ENCODE data around the gene FUT6.

FUT6 gene

DNA sequence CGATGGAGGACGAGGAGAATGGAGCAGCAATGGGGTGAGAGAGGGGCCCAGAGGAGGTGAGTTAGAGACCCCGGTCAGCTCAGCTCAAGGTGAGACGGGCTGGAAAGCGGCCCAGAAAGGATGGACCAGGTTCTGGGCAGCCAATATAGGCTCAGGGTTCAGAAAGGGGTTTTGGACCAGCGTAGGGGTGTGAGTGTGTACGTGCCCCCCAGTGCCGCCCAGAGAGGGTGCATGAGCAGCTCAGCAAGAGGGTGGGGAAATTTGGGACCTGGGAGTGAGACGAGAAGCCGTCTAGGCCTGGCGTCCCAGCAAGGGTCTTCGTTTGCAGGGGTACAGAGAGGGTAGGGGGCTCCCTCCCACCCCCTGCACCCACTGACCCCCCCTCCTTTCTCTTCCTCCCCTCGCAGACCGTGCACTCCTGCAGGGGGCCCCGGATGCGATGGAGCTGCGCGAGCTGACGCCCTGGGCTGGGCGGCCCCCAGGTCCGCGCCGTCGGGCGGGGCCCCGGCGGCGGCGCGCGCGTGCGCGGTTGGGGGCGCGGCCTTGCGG lies 12.1 kb downstream of the FUT6 start:
- no peak for DNase-seq

DNA sequence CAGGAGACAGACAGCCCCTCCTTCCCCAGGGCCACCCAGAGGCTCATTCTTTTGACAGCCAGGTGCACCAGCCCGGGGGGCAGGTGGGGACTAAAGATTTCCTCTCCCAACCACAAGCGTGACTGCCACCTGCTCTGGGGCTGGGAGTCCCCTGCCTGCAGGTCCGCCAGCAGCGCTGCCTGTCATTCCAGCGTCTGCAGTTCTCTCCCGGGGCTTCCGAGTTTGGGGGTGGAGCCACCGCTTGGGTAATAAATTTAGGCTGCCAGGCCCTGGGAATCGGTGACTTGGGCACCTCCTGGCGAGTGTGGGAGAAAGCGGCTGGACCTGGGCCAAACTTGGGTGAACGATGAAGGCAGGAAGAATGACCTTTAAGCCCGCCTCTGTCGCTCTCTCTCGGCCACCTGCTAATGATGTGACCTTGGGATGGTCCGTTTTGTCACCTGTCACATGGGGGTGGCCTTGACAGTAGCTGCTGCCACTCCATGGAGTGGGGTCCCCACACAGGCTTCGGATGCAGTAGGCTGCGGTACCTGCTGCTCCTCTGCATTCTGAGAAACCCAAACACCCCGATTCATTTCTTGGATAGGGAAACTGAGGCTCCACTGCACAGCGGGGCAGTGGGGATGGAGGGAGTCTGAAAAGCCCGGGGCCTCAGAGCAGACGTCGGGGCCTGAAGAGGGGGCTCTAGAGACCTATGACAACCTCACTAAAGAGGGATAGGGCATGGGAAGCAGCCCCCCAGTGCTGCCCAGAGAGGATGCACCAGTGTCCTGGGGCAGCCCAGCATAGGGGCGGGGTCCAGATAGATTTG lies 12.8 kb downstream of the FUT6 start:
- peak; percentile 39 for DNase-seq

GRCh38 chr19:5825178-5825577 lies 14.3 kb downstream of the FUT6 start:
- DNase-seq, result no peak

- DNase-seq, result no peak
These were observed 14.8 kb downstream of the FUT6 start for GRCh38 chr19:5824751-5825150.

DNA sequence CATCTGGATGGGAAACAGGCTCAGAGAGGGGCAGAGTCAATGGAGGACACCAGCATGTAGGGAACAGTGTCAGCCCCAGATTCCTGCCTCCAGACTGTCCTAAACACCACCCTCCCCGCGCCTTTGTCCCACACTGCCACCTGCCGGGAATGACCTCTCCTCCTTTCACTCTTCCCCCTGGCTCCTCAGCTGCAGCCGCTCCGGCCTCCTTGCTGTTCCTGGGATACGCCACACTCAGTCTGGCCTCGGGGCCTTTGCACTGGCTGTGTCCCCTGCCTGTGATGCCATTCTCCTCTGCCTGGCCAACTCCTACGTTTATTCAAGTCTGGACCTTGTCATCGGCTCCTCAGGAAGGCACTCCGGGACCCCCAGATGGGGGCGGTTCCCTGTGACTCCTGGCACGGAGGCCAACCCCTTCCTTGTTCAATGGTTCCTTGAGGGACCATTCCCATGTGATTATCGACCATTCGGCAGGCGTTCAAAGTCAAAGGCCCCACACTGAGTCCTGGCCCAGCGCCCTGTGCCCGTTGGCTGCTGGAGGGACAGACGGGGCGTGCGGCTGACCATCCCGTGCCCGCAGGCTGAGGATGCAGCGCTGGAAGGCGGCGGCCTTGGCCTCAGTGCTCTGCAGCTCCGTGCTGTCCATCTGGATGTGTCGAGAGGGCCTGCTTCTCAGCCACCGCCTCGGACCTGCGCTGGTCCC lies 15.8 kb downstream of the FUT6 start:
- no peak for DNase-seq

GRCh38 chr19:5822181-5822844 lies 17.2 kb downstream of the FUT6 start:
- DNase-seq, result no peak

DNA sequence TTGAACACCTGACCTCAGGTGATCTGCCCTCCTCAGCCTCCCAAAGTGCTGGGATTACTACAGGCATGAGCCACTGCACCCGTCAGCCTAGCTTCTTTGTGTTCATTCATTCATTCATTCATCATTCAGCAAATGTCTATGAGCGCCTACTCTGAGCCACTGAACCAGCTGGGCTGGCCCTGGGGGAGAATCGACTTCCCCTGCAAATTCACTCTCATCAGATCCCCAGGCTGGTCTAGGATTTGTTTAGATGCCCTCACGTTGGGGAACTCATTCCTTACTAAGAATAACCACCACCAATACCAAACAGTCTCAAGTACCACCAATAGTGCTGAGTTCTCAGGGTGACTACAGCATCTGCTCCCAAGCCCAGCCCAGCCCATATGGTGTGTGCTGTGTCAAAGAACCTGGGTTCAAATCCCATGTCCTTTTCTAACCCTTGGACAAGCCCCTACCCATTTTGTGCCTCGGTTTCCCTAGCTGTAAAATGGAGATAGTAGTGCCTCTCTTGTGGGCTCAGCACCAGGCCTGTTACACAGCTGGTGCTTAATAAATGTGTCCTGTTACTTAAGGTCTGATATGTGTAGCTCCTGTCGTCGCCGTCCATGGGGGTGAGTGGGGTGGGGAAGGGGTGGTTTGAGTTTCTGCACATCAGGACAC lies 17.9 kb downstream of the FUT6 start:
- no peak for DNase-seq

- DNase-seq, result no peak
These were observed 18.7 kb downstream of the FUT6 start for GRCh38 chr19:5820785-5821184.

DNA sequence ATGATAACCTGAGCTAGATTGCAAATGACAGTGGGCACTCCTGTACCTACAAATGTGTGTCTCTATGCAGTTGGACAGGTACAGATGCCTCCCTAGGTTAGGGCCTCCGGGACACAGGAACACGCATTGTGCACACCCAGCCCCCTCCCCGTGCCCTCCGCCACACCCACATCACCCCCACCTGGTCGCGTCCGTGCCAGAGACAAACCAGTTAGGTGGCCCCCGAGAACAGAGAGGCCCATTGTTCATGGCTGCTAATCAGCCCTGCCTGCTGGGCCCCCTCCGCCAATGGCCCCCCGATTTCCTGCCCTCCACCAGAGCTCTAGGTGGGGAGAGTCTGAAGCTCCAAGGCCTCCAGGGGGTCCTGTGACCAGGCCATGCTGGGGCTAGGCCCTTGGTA lies 20.9 kb downstream of the FUT6 start:
- no peak for DNase-seq

- DNase-seq, result no peak
These were observed 22.3 kb downstream of the FUT6 start for GRCh38 chr19:5817218-5817617.

DNA sequence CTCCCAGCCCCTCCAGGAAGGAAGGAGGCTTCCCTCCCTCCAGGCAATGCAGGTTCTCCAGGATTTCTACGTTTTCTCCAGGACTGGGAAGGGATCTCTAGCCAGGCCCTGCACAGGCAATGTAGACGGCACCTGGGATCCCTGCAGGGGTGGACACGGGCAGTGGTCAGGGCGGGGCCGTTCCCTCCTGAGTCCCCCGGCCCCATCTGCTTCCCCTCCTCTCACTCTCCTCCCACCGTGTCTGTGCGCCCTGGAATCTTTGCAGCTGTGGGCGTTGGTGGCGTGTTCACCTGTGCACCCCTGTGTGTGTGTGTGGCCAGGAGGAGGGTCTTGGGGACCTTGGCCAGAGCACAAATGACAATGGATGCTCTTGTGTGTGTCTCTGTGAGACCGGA lies 24.7 kb downstream of the FUT6 start:
- no peak for DNase-seq

GRCh38 chr19:5814123-5814851 lies 25.2 kb downstream of the FUT6 start:
- no peak for DNase-seq

DNA sequence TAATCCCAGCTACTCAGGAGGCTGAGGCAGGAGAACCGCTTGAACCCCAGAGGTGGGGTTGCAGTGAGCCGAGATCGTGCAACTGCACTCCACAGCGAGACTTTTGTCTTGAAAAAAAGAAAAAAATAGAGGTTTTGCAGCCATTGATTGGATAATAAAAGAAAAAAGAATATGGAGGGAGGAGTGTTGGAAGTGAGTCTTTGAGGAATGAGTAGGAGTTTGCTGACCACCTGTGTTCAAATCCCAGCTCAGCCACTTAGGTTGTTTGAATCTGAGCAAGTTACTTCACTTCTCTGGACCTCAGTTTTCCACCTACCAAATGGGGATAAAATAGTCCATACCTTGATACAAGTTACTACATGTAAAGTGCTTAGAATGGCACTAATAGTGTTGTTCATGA lies 28.4 kb downstream of the FUT6 start:
- DNase-seq, result no peak

DNA sequence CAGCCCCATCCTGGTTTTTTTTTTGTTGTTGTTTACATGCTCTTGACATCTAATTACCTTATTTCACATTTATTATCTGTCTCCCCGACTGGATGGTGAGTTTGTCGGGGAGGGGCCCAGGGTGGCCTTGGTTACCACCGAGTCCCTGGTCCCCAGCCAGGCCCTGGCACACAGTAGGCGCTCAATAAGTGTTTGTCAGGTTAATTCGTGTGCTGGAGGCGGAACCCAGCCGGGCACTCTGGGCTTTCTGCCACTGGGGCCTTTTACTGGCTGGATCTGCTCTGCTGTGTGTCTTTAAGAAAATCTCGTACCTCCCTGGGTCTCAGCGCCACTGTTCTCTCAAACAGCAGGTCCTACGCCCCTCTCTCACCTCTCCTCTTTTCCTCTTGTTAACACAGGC lies 30.0 kb downstream of the FUT6 start:
- DNase-seq, result no peak

GRCh38 chr19:5809053-5809452 lies 30.4 kb downstream of the FUT6 start:
- no peak for DNase-seq

DNA sequence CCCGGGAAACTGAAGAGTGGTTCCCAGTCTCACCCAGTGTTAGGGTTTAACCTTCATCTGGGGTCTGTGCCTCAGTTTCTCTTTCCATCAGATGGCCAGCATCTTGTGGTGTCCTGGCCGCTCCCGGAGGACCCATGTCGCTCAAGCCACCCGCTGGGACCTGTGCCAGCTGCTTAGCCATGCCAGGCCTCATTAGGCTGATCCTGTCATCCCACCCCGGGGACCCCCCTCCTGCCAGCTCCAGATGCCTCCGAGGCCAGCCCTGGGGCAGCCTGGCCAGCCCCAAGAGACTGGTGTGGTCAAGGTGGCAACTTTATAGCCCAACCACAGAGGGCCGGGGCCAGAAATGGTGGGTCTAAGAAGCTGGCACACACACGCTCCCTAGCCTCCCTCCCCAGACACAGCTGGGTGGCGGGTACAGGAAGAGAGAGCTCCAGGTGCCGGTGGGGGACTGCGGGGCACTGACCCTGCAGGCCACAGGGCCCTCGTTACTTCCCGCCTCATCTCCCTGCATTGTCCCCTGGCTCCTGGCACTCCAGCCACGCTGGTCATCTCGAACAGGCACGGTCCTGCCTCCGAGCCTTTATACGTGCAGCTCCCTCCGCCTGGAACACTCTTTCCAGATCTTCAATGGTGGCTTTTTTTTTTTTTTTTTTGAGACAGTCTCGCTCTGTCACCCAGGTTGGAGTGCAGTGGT lies 31.2 kb downstream of the FUT6 start:
- no peak for DNase-seq

GRCh38 chr19:5806905-5807304 lies 32.6 kb downstream of the FUT6 start:
- no peak for DNase-seq

DNA sequence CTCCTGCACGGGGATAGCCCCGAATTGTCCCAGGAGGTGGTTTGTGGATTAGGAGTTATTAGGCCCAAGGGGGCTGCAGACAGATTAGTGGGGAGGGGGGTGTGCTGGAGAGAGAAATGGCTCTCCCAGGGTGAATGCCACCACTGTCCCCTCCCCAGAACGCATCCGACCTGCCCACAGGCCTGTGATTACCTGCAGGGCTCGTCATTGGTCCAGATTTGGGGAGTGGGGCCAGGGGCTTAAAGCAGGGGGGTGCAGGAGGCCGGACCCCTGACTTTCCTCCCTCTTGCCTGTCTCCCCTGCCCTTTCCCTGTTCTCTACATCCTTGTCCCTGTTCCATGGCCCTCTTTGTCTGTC lies 33.4 kb downstream of the FUT6 start:
- no peak for DNase-seq

DNA sequence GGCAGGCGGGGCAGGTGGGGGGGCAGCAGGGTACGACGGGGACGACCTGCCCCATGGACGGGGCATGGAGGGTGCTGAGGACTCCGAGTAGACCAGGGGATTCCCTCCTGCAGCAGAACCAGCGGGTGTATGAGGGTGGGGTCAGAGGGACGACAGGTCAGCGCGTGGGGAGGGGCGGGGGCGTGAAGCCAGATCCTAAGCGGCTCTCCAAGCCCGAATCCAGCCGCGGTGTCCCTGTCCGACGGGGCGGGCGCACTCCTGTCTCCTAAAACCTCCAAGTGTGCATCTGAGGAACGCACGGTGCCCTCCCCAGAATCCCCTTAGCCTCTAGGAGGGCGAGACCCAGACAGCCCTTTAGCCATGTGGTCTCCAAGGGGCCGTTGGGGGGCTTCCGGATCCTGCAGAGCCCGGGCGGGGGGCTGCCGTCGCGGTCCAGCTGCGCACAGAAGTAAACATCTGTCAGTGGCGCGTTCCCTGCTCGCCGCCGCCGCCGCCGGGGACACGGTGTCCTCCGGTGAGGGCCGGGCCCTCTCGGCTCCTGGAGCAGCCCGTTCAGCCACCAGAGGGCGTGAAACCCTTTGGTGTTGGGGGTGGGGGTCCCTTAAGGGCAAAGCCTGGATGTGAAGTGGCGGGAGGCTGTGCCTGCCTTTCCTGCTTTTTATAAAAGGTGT lies 33.9 kb downstream of the FUT6 start:
- peak; percentile 19 for DNase-seq

- DNase-seq, result no peak
These were observed 34.7 kb downstream of the FUT6 start, which contains the start of gene NRTN for GRCh38 chr19:5804516-5805461. TSS of gene NRTN (plus strand) at chr19:5805067. CDS start at chr19:5824166, 19,099 bp downstream.

All from inflammatory macrophage treated with lipopolysaccharide for 4 hours (primary cell).